Measurements from ENCODE around the gene SUMO4.
"Not testable (repeated sequence)": the region's sequence is repeated elsewhere in the genome, so short reads cannot be mapped to it uniquely, and the experiment has no call there.

The SUMO4 gene

DNA sequence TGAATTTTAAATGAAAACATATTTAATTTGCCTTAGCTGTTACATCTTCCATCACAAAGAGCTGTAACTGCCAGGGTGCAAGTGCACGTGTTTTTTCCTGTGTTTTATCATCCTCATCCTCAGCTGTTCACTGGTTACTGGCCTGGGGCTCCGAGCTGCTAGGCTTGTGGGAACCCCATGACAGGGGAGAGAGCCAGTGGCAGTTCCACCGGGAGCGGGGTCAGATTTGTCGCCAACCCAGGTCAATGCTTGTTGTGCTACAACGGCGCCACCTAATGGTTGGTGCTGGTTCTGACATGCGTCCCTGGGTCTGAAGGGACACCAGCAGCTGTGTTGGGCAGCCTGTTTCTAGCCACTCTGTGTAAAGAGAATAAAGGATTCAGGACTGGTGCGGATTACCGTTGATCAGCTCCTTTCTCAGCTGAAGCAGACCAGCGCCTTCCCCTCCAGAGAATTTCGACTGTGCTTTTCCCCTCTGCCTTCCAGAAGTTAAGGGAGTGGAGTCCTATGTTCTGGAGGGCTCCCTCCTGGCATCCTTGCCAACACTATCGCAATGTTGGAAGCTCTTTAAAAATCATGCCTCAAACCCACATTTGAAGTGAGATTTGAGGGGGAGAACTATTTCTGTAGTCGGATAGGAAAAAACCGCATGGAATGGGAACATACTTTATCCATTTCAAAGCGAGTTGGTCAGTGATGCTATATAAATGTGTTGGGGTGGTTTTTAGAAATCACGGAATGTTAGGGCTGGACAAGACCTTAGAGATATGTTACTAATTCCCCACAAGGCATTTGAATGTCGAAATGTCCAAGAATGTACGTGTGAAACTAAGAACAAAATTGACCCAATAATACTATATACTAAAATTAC, 32.1 kb downstream of the SUMO4 start:
- peak; percentile 75 for DNase-seq (ENCODE audit: low spot score)

GRCh38 chr6:149433405-149433804, 33.3 kb downstream of the SUMO4 start:
- DNase-seq (ENCODE audit: low spot score) = no peak

DNA sequence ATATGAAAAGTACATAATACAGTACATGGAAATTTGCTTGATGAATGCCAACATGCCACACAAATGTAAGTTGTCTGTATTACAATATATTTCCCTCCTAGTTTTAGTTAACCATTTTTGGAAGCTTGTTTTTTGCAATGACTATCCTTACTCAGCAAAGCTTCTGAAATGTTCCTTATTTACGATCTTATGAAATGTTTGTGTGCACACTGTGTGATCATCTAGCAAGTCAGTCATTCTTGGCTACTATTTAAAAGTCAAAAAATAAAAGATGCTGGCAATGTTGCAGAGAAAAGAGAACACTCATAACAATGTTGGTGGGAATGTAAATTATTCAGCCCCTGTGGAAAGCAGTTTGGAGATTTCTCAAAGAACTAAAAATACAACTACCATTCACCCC, 33.8 kb downstream of the SUMO4 start:
- no peak for DNase-seq (ENCODE audit: low spot score)

GRCh38 chr6:149435919-149436586, 36.0 kb downstream of the SUMO4 start:
- no peak for DNase-seq (ENCODE audit: low spot score)

GRCh38 chr6:149436647-149437046, 36.6 kb downstream of the SUMO4 start:
- no peak for DNase-seq (ENCODE audit: low spot score)

DNA sequence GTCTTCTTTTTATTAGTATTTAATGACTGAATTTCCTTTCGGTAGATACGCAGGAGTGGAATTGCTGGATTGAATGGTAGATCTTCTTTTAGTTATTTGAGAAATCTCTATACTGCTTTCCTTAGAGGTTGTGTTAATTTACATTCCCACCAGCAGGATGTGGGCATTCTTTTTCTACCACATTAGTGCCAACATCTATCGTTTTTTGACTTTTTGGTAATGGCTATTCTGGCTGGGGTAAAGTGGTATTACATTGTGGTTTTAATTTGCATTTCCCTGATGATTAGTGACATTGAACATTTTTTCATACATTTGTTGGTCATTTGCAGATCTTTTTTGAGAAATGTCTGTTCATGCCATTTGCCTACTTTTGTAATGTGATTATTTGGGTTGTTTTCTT, 37.1 kb downstream of the SUMO4 start:
- no peak for DNase-seq (ENCODE audit: low spot score)

- DNase-seq (ENCODE audit: low spot score) = no peak
Observed at GRCh38 chr6:149438855-149439254, 38.8 kb downstream of the SUMO4 start.

- no peak for DNase-seq (ENCODE audit: low spot score)
Observed at GRCh38 chr6:149439626-149440025, 39.6 kb downstream of the SUMO4 start.

DNA sequence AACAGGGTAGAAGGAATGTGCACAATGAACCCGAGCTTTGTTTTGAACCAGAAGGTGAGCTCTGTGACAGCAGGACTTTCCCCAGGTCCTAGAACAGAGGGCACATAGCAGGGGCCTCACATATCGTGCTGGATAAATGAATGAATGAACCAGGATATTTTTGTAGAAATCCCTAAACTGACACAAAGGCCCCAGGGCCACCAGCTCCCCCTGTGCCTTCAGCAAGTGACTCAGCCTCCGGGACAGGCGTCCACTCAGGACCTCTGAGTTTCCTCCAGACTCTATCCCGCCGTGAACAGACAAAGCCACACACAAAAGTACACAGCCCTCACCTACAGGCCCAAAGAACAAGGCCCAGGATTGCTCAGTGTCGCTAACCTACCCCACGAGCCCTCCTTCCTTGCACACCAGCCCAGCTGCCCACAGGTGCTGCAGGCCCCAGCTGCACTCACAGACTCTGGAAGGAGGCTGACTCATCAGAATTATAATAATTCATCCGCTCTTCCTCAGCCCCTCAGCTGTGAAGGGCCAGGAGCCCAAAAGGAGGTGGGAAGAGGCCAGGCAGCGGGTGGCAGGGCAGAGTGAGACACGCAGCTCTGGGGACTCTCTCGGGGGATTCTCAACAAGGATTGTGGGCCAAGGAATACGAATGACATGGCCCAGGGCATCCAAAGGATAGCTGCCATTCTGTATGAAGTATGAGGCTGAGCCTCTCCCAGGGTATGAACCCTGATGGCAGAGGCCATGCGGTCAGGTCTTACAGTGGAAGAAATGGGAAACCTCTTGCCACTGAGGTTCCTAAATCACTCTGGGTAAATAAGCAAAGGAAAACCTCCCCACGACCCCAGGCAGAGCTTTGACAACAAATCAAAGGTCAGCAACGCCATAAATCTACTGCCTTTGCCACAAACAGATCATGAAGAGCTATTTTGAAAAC, 40.9 kb downstream of the SUMO4 start:
- no peak for DNase-seq (ENCODE audit: low spot score)

DNA sequence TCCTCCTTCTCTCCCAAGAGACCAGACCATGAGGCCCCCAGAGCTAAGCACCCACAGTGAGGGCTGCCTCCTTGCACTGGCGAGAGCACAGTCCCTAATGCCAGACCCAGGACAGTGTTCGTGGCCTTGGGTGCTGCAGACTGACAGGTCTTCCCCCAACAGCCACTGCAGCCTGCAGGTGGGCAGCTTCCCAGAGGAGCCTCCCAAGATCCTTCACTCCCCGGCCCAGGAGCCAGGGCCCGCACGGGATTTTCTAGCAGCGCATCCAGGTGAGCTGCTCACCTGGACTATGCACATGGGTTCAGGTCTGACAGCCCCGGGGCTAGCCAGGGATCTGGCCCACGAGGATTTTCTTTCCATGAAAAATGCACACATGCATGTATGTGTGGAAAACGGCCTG, 41.7 kb downstream of the SUMO4 start:
- no peak for DNase-seq (ENCODE audit: low spot score)

GRCh38 chr6:149443411-149444181, 43.5 kb downstream of the SUMO4 start:
- peak; percentile 57 for DNase-seq (ENCODE audit: low spot score)

- DNase-seq (ENCODE audit: low spot score) = not testable (repeated sequence)
Observed at GRCh38 chr6:149444360-149445094, 44.5 kb downstream of the SUMO4 start.

- no peak for DNase-seq (ENCODE audit: low spot score)
Observed at GRCh38 chr6:149445095-149445466, 45.0 kb downstream of the SUMO4 start.

DNA sequence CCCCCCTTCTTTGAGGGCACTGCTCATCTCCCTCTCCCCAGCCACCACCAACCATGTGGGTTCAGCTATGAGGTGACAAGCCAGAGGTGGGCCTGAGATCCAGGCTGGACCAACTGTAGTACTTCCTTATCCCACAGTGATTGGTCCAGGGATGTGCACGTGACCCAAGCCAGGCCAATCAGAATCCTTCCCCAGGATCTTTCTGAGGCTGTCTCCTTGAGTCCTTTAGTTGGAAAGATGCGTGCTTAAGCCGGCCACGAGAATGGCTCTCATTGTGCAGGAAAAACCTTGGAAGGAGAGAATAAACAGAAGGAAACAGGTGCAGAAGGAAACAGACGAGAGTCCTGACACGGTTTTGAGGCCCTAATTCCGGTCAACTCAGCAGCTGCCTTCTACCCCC, 45.5 kb downstream of the SUMO4 start:
- no peak for DNase-seq (ENCODE audit: low spot score)

GRCh38 chr6:149446791-149447376, 46.8 kb downstream of the SUMO4 start:
- no peak for DNase-seq (ENCODE audit: low spot score)

DNA sequence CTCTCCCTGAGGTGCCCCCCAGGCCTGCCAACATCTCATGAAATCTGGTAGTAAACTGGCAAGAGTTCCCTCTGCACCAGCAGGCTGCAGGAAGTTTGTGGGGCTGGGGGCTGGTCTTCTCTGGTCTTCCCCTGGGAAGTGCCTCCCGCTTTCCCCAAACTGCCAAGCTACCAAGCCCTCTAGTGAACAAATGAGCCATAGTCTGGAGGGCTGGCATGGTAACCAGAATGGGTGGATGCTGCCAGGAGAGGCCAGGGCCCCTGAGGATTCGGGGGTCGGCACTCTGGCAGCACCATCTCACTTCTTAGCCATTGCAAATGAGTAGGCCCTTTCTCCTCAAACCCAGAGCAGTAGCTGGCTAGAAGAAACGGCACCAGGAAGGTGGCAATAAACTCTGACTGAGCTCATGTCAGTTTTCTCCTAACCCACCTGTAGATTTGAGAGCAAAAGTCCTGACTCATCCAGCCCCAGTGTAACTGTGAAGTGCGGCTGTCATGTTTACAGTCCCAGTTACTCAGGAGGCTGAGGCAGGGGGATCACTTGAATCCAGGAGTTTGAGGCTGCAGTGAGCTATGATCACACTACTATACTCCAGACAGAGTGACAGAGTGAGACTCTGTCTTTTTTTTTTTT, 48.9 kb downstream of the SUMO4 start:
- DNase-seq (ENCODE audit: low spot score) = no peak

GRCh38 chr6:149449831-149450678, 50.0 kb downstream of the SUMO4 start:
- no peak for DNase-seq (ENCODE audit: low spot score)

Measured in kidney capillary endothelial cell (primary cell).